ENCODE measurements around the gene DPM2. TPM values are rescaled to one million over a fixed set of nuclear protein-coding genes. Genes with fewer than 3 reads are reported as not detected.

Gene DPM2
- total RNA-seq, 2 donors from 2014 or later = 45.7 TPM

DNA sequence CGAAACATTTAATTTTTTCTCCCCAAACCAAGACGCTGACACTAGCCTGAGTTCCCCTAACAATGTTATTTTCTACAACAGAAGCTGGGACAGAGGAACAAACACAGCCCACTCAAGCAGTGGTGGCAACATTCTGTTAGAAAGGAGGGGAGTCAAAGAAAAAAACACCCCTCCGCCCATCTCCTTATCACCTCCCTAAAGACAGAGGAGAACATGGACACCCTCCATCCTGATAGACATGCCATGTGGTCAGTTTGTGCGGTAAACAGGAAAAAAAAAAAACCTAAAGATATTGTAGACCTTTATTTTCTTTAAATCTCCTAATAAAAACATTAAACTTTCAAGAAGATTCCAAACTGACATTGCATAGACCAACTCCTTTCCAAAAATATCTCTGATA is 2.9 kb upstream of the DPM2 start:
- no peak overlapping the region for H3K9ac ChIP-seq (ENCODE audit: extremely low read depth, low read length, poor library complexity, severe bottlenecking)
- WGBS, 2 experiments (ENCODE audit: insufficient coverage in 1 of 2, insufficient read length in 1 of 2) = 96 to 100% methylated on average over 2 to 3 of the region's 4 CpGs
- no peaks in the 10 kb centered on the region for H3K27me3 ChIP-seq (ENCODE audit: control insufficient read depth, insufficient read depth, low read length, poor library complexity, severe bottlenecking)
- H3K9me3 Mint-ChIP-seq = no peaks in the 10 kb centered on the region
- DNase-seq = no peak
- no peak overlapping the region for H3K27ac ChIP-seq (ENCODE audit: low read depth, low read length)
- H3K4me1 ChIP-seq (ENCODE audit: control insufficient read depth, insufficient read depth, low read length) = no peaks in the 10 kb centered on the region
- peaks cover 36% of the 10 kb centered on the region for H3K36me3 ChIP-seq (ENCODE audit: control insufficient read depth, insufficient read depth, low read length)
- H3K4me1 Mint-ChIP-seq = peaks cover 18% of the 10 kb centered on the region
- TF ChIP-seq CTCF (conservative IDR thresholded peaks at IDR 0.05) = no peak
- peaks cover 24% of the 10 kb centered on the region for H3K36me3 Mint-ChIP-seq (ENCODE audit: low read depth)
- no peak overlapping the region for H3K4me3 ChIP-seq (ENCODE audit: low read length)
- no peaks in the 10 kb centered on the region for H3K9me3 ChIP-seq (ENCODE audit: control insufficient read depth, low read length)
- no peak overlapping the region for H3K4me3 Mint-ChIP-seq
- H3K27ac Mint-ChIP-seq = no peak overlapping the region
- no peaks in the 10 kb centered on the region for H3K27me3 Mint-ChIP-seq (ENCODE audit: insufficient read depth)

DNA sequence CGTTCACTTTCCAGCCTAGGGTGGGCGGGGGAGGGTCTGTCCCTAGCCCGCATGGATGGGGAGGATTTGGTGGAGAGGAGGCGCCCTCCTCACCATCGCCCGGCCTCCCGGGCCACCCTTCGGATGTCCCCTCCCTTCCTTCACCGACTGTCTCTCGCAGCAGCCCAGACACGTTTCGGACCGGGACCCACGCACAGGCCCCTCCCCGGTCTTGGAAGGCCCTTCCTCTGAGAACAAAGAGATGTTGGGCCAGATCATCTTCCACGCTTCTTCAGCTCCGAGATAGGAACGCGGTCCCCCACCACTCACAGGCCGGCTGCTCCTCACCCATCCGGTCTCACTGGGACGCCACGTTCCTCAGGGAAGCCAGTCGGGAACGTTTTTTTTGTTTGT is 640 bp upstream of the DPM2 start:
- H3K36me3 ChIP-seq (ENCODE audit: control insufficient read depth, insufficient read depth, low read length) = peaks cover 30% of the 10 kb centered on the region
- Mint-ChIP-seq H3K4me3 (peak overlapping the region; percentile 95), H3K27me3 (ENCODE audit: insufficient read depth) (no peaks in the 10 kb centered on the region), H3K36me3 (ENCODE audit: low read depth) (peaks cover 17% of the 10 kb centered on the region), H3K4me1 (peaks cover 18% of the 10 kb centered on the region), H3K27ac (peak overlapping the region; percentile 97), H3K9me3 (no peaks in the 10 kb centered on the region)
- WGBS, 2 experiments (ENCODE audit: insufficient coverage in 1 of 2, insufficient read length in 1 of 2) = 75 to 76% methylated on average over 13 to 25 of the region's 25 CpGs
- no peaks in the 10 kb centered on the region for H3K9me3 ChIP-seq (ENCODE audit: control insufficient read depth, low read length)
- H3K9ac ChIP-seq (ENCODE audit: extremely low read depth, low read length, poor library complexity, severe bottlenecking) = no peak overlapping the region
- H3K27ac ChIP-seq (ENCODE audit: low read depth, low read length) = no peak overlapping the region
- no peak for TF ChIP-seq CTCF (conservative IDR thresholded peaks at IDR 0.05)
- DNase-seq = peak; percentile 76
- H3K4me1 ChIP-seq (ENCODE audit: control insufficient read depth, insufficient read depth, low read length) = no peaks in the 10 kb centered on the region
- no peaks in the 10 kb centered on the region for H3K27me3 ChIP-seq (ENCODE audit: control insufficient read depth, insufficient read depth, low read length, poor library complexity, severe bottlenecking)
- peak overlapping the region; percentile 91 for H3K4me3 ChIP-seq (ENCODE audit: low read length)

DNA sequence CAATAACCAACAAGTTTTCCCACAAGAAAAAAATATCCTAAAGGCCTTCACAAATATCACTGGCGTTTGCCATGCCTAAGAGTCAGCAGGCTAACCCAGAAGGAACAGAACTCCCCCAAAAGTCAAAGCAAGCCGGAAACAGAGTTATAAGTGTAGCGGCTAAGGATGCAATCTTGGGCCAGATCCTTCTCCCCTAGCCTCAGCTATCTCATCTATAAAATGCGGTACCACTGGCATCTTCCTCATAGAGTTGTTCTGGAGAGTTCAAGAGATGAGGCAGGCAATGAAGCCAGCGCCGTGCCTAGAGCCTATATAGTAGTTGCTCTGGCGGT is 632 bp downstream of the DPM2 start:
- no peak for TF ChIP-seq CTCF (conservative IDR thresholded peaks at IDR 0.05)
- H3K4me1 ChIP-seq (ENCODE audit: control insufficient read depth, insufficient read depth, low read length) = no peaks in the 10 kb centered on the region
- H3K4me3 Mint-ChIP-seq = peak overlapping the region; percentile 95
- H3K4me1 Mint-ChIP-seq = peaks cover 18% of the 10 kb centered on the region
- WGBS, 2 experiments (ENCODE audit: insufficient coverage in 1 of 2, insufficient read length in 1 of 2) = 22 to 29% methylated on average over 6 to 7 of the region's 7 CpGs
- peaks cover 7% of the 10 kb centered on the region for H3K36me3 Mint-ChIP-seq (ENCODE audit: low read depth)
- no peaks in the 10 kb centered on the region for H3K9me3 Mint-ChIP-seq
- H3K27me3 Mint-ChIP-seq (ENCODE audit: insufficient read depth) = peaks cover 2% of the 10 kb centered on the region
- no peak overlapping the region for H3K27ac ChIP-seq (ENCODE audit: low read depth, low read length)
- H3K27me3 ChIP-seq (ENCODE audit: control insufficient read depth, insufficient read depth, low read length, poor library complexity, severe bottlenecking) = no peaks in the 10 kb centered on the region
- DNase-seq = no peak
- peak overlapping the region; percentile 91 for H3K4me3 ChIP-seq (ENCODE audit: low read length)
- no peaks in the 10 kb centered on the region for H3K9me3 ChIP-seq (ENCODE audit: control insufficient read depth, low read length)
- peak overlapping the region; percentile 68 for H3K9ac ChIP-seq (ENCODE audit: extremely low read depth, low read length, poor library complexity, severe bottlenecking)
- H3K27ac Mint-ChIP-seq = peak overlapping the region; percentile 97
- peaks cover 19% of the 10 kb centered on the region for H3K36me3 ChIP-seq (ENCODE audit: control insufficient read depth, insufficient read depth, low read length)

Measured in endodermal cell (in vitro differentiated cells).